K562 (cell line): Measurements from ENCODE around the gene CLCN4. TPM values are rescaled to one million over a fixed set of nuclear protein-coding genes. Genes with fewer than 3 reads are reported as not detected.

Experiments
- ATF4 ChIP-seq: fragments of 450-650 bp; formaldehyde crosslinking; IDR thresholded peaks from 2 replicates; pipeline ENCODE4 v1.4.0; 2022; ENCODE audit warnings: mild to moderate bottlenecking, moderate library complexity
- CGGBP1 ChIP-seq: fragments of 250-450 bp; sonication (Bioruptor Pico); IDR thresholded peaks from 2 replicates; pipeline ENCODE4 v1.9.0; 2021; ENCODE audit warnings: mild to moderate bottlenecking
- CUX1 ChIP-seq: fragments of 200-800 bp; sonication (Bioruptor generic); IDR thresholded peaks from 2 replicates; pipeline ENCODE4 v1.6.1; 2016; ENCODE audit warnings: missing genetic modification characterization, missing compliant biosample characterization
- EP300 ChIP-seq: IDR thresholded peaks from 2 replicates; pipeline ENCODE4 v1.6.1; 2012; ENCODE audit warnings: low read length, improper control_type of control experiment
- FOXK2 ChIP-seq, 2 experiments: fragments of 450-650 bp; IDR thresholded peaks in 1 of 2; conservative IDR thresholded peaks in 1 of 2; 2 replicates each; pipeline ENCODE4 v1.6.1; 2016; ENCODE audit warnings: low read depth in 2 of 2, mild to moderate bottlenecking in 1 of 2
- NEUROD1 ChIP-seq: fragments of 150-350 bp; IDR thresholded peaks from 2 replicates; pipeline ENCODE4 v1.6.1; 2014; ENCODE audit warnings: borderline replicate concordance, low read length, low read depth; ENCODE audit not compliant: partially characterized antibody
- REST ChIP-seq, 2 experiments: fragments of 450-650 bp; formaldehyde crosslinking in 1 of 2; IDR thresholded peaks; 2 replicates each; pipeline versions ENCODE4 v1.4.0 to v1.6.1; 2014 to 2020; ENCODE audit warnings: mild to moderate bottlenecking in 2 of 2, borderline replicate concordance in 1 of 2, low read depth in 1 of 2
- ZNF232 ChIP-seq: sonication (generic); formaldehyde crosslinking; IDR thresholded peaks from 2 replicates; pipeline ENCODE4 v1.8.0; 2022; ENCODE audit warnings: mild to moderate bottlenecking, missing genetic modification reagents
- ZNF511 ChIP-seq: sonication (generic); formaldehyde crosslinking; IDR thresholded peaks from 2 replicates; pipeline ENCODE4 v1.8.0; 2022; ENCODE audit warnings: mild to moderate bottlenecking, missing genetic modification reagents
- polyA plus RNA-seq, 8 experiments: library from polyadenylated mRNA; depleted of rRNA in 4 of 8; stranded (reverse) in 5 of 8; unstranded in 3 of 8; fragments of >200 nt; fragmentation: Nextera tagmentation in 2 of 8; fragmentation: Illumina TruSeq in 1 of 8; extraction: Ambion mirVana in 2 of 8; extraction: Trizol in 1 of 8; gene quantifications; 2 replicates each; pipeline versions ENCODE4 v1.2.1 to v1.2.3, GENCODE V29; 2011 to 2014; ENCODE audit warnings: inconsistent platforms in 1 of 8, missing spikeins in 1 of 8
- total RNA-seq, 7 experiments: library from RNA; depleted of rRNA in 6 of 7; stranded (reverse); fragments of >200 nt in 6 of 7; fragmentation: Illumina TruSeq in 2 of 7; extraction: Trizol in 2 of 7; gene quantifications; 2 replicates each; pipeline versions ENCODE4 v1.2.1 to v1.2.3, GENCODE V29; 2011 to 2021; ENCODE audit warnings: low replicate concordance in 1 of 7

CLCN4 gene
- total and polyA plus RNA-seq, 9 of the 15 experiments (the other 6 are each of a cell fraction or from before 2014, with no cell fraction given): 0.03 to 0.24 (median 0.10) TPM; not detected in 1

GRCh38 chrX:10189317-10190268 lies 32.8 kb downstream of the CLCN4 start (continued):
- TF ChIP-seq REST (IDR thresholded peaks at IDR 0.05; ENCODE audit: borderline replicate concordance): peak; percentile 79
- no peak for TF ChIP-seq REST (CRISPR knock-in tag; IDR thresholded peaks at IDR 0.05; ENCODE audit: low read depth)
- no peak for TF ChIP-seq ATF4
- no peak for TF ChIP-seq ZNF232
- TF ChIP-seq NEUROD1: no peak
- no peak for TF ChIP-seq ZNF511 (CRISPR knock-in tag)
- no peak for TF ChIP-seq EP300
- TF ChIP-seq FOXK2 (conservative IDR thresholded peaks at IDR 0.05 in 1 of 2, IDR thresholded peaks at IDR 0.05 in 1 of 2; ENCODE audit: low read depth in 2 of 2): peak in 1 of 2 experiments; percentile 73; a peak in 2 of 4 replicates
- TF ChIP-seq CUX1 (CRISPR knock-in tag): no peak
- TF ChIP-seq CGGBP1 (CRISPR knock-in tag): no peak
